ENCODE measurements around the gene C22orf23.

The C22orf23 gene

GRCh38 chr22:37894939-37895670 lies 58.3 kb downstream of the C22orf23 start:
- H3K27ac Mint-ChIP-seq = peak overlapping the region; percentile 84
- no peaks in the 10 kb centered on the region for H3K9me3 Mint-ChIP-seq
- H3K4me3 Mint-ChIP-seq = no peak overlapping the region
- peaks cover 13% of the 10 kb centered on the region for H3K36me3 Mint-ChIP-seq (ENCODE audit: low read depth)
- H3K27me3 Mint-ChIP-seq (ENCODE audit: low read depth) = no peaks in the 10 kb centered on the region
- peaks cover 23% of the 10 kb centered on the region for H3K4me1 Mint-ChIP-seq (ENCODE audit: low read depth)

DNA sequence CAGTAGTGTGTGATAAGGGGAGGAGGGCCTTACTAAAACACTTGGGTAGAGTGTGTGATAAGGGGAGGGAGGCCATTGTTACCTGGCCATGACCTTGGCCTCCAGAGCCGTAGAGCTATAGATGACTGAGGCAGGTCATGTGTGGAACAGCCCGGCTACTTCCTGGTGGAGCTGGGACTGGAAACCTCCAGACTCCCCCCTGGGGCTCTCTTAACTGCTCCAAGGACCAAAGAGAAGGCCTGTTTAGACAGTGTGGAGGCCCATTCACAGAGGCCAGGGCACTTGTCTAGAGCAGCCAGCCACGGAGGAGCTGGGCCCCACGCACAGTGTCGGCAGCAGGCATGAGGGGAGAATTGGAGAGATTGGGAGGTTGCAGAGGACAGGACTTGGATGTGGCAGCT lies 59.8 kb downstream of the C22orf23 start:
- no peaks in the 10 kb centered on the region for H3K27me3 Mint-ChIP-seq (ENCODE audit: low read depth)
- peaks cover 23% of the 10 kb centered on the region for H3K4me1 Mint-ChIP-seq (ENCODE audit: low read depth)
- peak overlapping the region; percentile 58 for H3K27ac Mint-ChIP-seq
- H3K36me3 Mint-ChIP-seq (ENCODE audit: low read depth) = peaks cover 16% of the 10 kb centered on the region
- H3K9me3 Mint-ChIP-seq = no peaks in the 10 kb centered on the region
- peak overlapping the region; percentile 26 for H3K4me3 Mint-ChIP-seq
